HepG2 (cell line): ENCODE measurements around the gene POLD3. TPM values are rescaled to one million over a fixed set of nuclear protein-coding genes. Genes with fewer than 3 reads are reported as not detected.

ENCODE experiments used
- CERS6 ChIP-seq: sonication (generic); formaldehyde crosslinking; IDR thresholded peaks from 2 replicates; pipeline ENCODE4 v1.5.0; 2020; ENCODE audit warnings: missing genetic modification reagents
- DNMT3B ChIP-seq: conservative IDR thresholded peaks from 2 replicates; pipeline ENCODE4 v1.6.1; 2016; ENCODE audit warnings: missing biosample characterization, control low read depth
- E2F1 ChIP-seq: sonication (generic); formaldehyde crosslinking; IDR thresholded peaks from 2 replicates; pipeline ENCODE4 v1.5.0; 2020; ENCODE audit warnings: missing genetic modification reagents
- EEA1 ChIP-seq: sonication (generic); formaldehyde crosslinking; IDR thresholded peaks from 2 replicates; pipeline ENCODE4 v1.5.1; 2020; ENCODE audit warnings: mild to moderate bottlenecking, missing genetic modification reagents, borderline replicate concordance
- ELF1 ChIP-seq: sonication (generic); formaldehyde crosslinking; IDR thresholded peaks from 2 replicates; pipeline ENCODE4 v1.4.0; 2020; ENCODE audit warnings: missing genetic modification reagents
- ELK4 ChIP-seq: sonication (generic); formaldehyde crosslinking; IDR thresholded peaks from 2 replicates; pipeline ENCODE4 v1.9.0; 2021; ENCODE audit warnings: missing genetic modification reagents, borderline replicate concordance
- FOSL2 ChIP-seq: sonication (generic); formaldehyde crosslinking; IDR thresholded peaks from 2 replicates; pipeline ENCODE4 v1.4.0; 2020; ENCODE audit warnings: missing genetic modification reagents
- FOXJ3 ChIP-seq: sonication (generic); formaldehyde crosslinking; IDR thresholded peaks from 2 replicates; pipeline ENCODE4 v1.4.0; 2020; ENCODE audit warnings: missing genetic modification reagents, mild to moderate bottlenecking, borderline replicate concordance
- FOXP1 ChIP-seq, 2 experiments: fragments of 450-650 bp in 1 of 2; IDR thresholded peaks; 2 replicates each; pipeline ENCODE4 v1.6.1; 2017 to 2018; ENCODE audit warnings: antibody characterized with exemption in 1 of 2
- GATAD2A ChIP-seq: IDR thresholded peaks from 2 replicates; pipeline ENCODE4 v1.6.1; 2016
- HMGA1 ChIP-seq: sonication (generic); formaldehyde crosslinking; conservative IDR thresholded peaks from 2 replicates; pipeline ENCODE4 v1.4.0; 2020; ENCODE audit warnings: missing genetic modification reagents
- IKZF4 ChIP-seq: sonication (generic); formaldehyde crosslinking; IDR thresholded peaks from 2 replicates; pipeline ENCODE4 v1.5.1; 2020; ENCODE audit warnings: borderline replicate concordance, mild to moderate bottlenecking, low read depth, missing genetic modification reagents; ENCODE audit errors: not compliant biosample characterization
- NFIC ChIP-seq: IDR thresholded peaks from 2 replicates; pipeline ENCODE4 v1.6.1; 2012; ENCODE audit warnings: mild to moderate bottlenecking, low read length, inconsistent platforms
- SOX6 ChIP-seq, 2 experiments: fragments of 450-650 bp in 1 of 2; sonication (generic) in 1 of 2; formaldehyde crosslinking in 1 of 2; IDR thresholded peaks; 2 replicates each; pipeline versions ENCODE4 v1.4.0 to v1.6.1; 2017 to 2020; ENCODE audit warnings: antibody characterized with exemption in 1 of 2, mild to moderate bottlenecking in 1 of 2, missing genetic modification reagents in 1 of 2
- TFE3 ChIP-seq: IDR thresholded peaks from 2 replicates; pipeline ENCODE4 v1.6.1; 2016
- TMF1 ChIP-seq: sonication (generic); formaldehyde crosslinking; IDR thresholded peaks from 2 replicates; pipeline ENCODE4 v1.8.1; 2022; ENCODE audit warnings: low read depth, missing genetic modification reagents
- ZBTB34 ChIP-seq: sonication (generic); formaldehyde crosslinking; IDR thresholded peaks from 2 replicates; pipeline ENCODE4 v1.8.0; 2022; ENCODE audit warnings: mild to moderate bottlenecking, missing genetic modification reagents
- ZBTB7B ChIP-seq: sonication (generic); formaldehyde crosslinking; IDR thresholded peaks from 2 replicates; pipeline ENCODE4 v1.4.0; 2020; ENCODE audit warnings: missing genetic modification reagents
- ZFP37 ChIP-seq: sonication (generic); formaldehyde crosslinking; IDR thresholded peaks from 2 replicates; pipeline ENCODE4 v1.4.0; 2020; ENCODE audit warnings: missing genetic modification reagents, borderline replicate concordance
- ZNF251 ChIP-seq: sonication (generic); formaldehyde crosslinking; IDR thresholded peaks from 2 replicates; pipeline ENCODE4 v1.9.0; 2021; ENCODE audit warnings: mild to moderate bottlenecking, missing genetic modification reagents
- ZNF503 ChIP-seq: sonication (generic); formaldehyde crosslinking; IDR thresholded peaks from 2 replicates; pipeline ENCODE4 v1.4.0; 2020; ENCODE audit warnings: missing genetic modification reagents
- polyA plus RNA-seq, 8 experiments: library from polyadenylated mRNA; depleted of rRNA in 3 of 8; stranded (reverse) in 7 of 8; unstranded in 1 of 8; fragments of >200 nt; fragmentation: Illumina TruSeq in 4 of 8; extraction: Trizol in 4 of 8; gene quantifications; 2 replicates each; pipeline versions ENCODE4 v1.2.1 to v1.2.3, GENCODE V29; 2011 to 2016; ENCODE audit warnings: low read depth in 4 of 8, missing spikeins in 1 of 8, mixed read lengths in 1 of 8; ENCODE audit not compliant: insufficient read depth in 1 of 8
- total RNA-seq, 5 experiments: library from RNA; depleted of rRNA; stranded (reverse); fragments of >200 nt; fragmentation: Illumina TruSeq; extraction: Trizol; gene quantifications; 2 replicates each; pipeline ENCODE4 v1.2.3, GENCODE V29; 2016; ENCODE audit warnings: low read depth in 1 of 5

POLD3 gene
- total and polyA plus RNA-seq, 2 of the 13 experiments (the other 11 are each of a cell fraction or from before 2014, with no cell fraction given): 6.3 to 18.9 TPM

- TF ChIP-seq ELK4 (CRISPR knock-in tag): no peak
- TF ChIP-seq TFE3: peak; percentile 55
- TF ChIP-seq FOSL2: no peak
- peak; percentile 50; the same call in 1 of the 2 replicates for TF ChIP-seq NFIC
- TF ChIP-seq IKZF4 (CRISPR knock-in tag): no peak
- no peak for TF ChIP-seq SOX6 (IDR thresholded peaks at IDR 0.05)
- TF ChIP-seq SOX6 (CRISPR knock-in tag; IDR thresholded peaks at IDR 0.05): peak; percentile 97
- no peak for TF ChIP-seq ZNF503 (CRISPR knock-in tag)
- TF ChIP-seq FOXJ3 (CRISPR knock-in tag): no peak
- no peak for TF ChIP-seq ZNF251 (CRISPR knock-in tag)
- peak; percentile 54 for TF ChIP-seq ELF1
- TF ChIP-seq HMGA1: no peak
- no peak for TF ChIP-seq EEA1 (CRISPR knock-in tag)
- no peak for TF ChIP-seq ZBTB34 (CRISPR knock-in tag)
- TF ChIP-seq FOXP1 (IDR thresholded peaks at IDR 0.05): no peak
- TF ChIP-seq FOXP1 (CRISPR knock-in tag; IDR thresholded peaks at IDR 0.05): peak; percentile 32; the same call in 1 of the 2 replicates
- TF ChIP-seq TMF1 (CRISPR knock-in tag): no peak
- no peak for TF ChIP-seq E2F1
- 0 out of 2 replicates have a peak, but pooled peaks have one; percentile 53 for TF ChIP-seq ZBTB7B
- TF ChIP-seq ZFP37 (CRISPR knock-in tag): no peak
- TF ChIP-seq DNMT3B (CRISPR knock-in tag): no peak
- peak; percentile 40 for TF ChIP-seq GATAD2A (CRISPR knock-in tag)
- TF ChIP-seq CERS6 (CRISPR knock-in tag): no peak
Observed at GRCh38 chr11:74559110-74559933, 33.1 kb upstream of the POLD3 start (continued).
